Esophagus muscularis mucosa (tissue), 3 donors: ENCODE results near the gene TRABD2B.

ENCODE experiments used
- POLR2A ChIP-seq: fragments of 450-650 bp; IDR thresholded peaks from one replicate; pipeline ENCODE4 v1.6.1; 2017; ENCODE audit warnings: antibody characterized with exemption, moderate library complexity, mild to moderate bottlenecking, low read depth
- TF ChIP-seq, protein P1 (sequence below), 3 experiments: fragments of 200-600 bp in 2 of 3; fragments of 450-650 bp in 1 of 3; sonication (generic) in 2 of 3; IDR thresholded peaks; one replicate each; pipeline ENCODE4 v1.5.1; 2017 to 2019; ENCODE audit warnings: antibody characterized with exemption in 3 of 3, mild to moderate bottlenecking in 2 of 3, moderate library complexity in 1 of 3

DNA sequence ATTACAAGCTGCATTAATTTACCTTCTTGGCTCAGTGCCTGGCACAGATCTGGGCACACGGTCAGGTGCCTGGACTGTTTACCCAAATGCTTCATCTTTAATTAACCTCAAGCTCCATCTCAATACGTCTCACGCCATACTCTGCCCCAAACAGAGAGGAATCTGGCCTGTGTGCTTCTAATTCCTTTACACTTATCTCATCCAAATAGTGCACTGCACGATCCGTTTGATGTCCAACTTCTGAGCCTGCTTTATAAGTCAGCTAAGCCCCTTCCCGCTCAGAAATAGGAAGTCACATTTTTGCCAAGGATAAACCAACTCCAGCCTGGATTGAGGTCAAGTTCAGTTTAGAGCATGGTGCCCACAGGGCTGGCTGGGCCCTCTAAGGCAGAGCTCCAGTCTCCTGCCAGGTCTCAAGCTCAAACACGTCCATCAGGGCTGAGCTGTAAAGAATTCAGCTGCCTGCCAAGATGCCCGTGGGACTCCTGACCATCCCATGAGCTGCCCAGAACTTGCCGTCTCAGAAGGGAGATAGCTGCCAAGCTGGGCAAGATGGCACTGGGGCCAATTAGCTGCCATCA lies 233.5 kb downstream of the TRABD2B start:
- TF ChIP-seq, protein P1, sequence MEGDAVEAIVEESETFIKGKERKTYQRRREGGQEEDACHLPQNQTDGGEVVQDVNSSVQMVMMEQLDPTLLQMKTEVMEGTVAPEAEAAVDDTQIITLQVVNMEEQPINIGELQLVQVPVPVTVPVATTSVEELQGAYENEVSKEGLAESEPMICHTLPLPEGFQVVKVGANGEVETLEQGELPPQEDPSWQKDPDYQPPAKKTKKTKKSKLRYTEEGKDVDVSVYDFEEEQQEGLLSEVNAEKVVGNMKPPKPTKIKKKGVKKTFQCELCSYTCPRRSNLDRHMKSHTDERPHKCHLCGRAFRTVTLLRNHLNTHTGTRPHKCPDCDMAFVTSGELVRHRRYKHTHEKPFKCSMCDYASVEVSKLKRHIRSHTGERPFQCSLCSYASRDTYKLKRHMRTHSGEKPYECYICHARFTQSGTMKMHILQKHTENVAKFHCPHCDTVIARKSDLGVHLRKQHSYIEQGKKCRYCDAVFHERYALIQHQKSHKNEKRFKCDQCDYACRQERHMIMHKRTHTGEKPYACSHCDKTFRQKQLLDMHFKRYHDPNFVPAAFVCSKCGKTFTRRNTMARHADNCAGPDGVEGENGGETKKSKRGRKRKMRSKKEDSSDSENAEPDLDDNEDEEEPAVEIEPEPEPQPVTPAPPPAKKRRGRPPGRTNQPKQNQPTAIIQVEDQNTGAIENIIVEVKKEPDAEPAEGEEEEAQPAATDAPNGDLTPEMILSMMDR (IDR thresholded peaks at IDR 0.05), result no peak
- TF ChIP-seq POLR2A, result no peak
